Esophagus (tissue), 2 donors: ENCODE data around the gene ATP6V1B1. TPM values are rescaled to one million over a fixed set of nuclear protein-coding genes. Genes with fewer than 3 reads are reported as not detected.

Experiments used
- H3K27ac ChIP-seq, 2 donors: one replicate each; pipeline ENCODE4 v1.5.1; 2013; ENCODE audit warnings: low read depth in 2 of 2, mild to moderate bottlenecking in 2 of 2, inconsistent platforms in 1 of 2, low read length in 1 of 2, moderate library complexity in 1 of 2
- H3K27me3 ChIP-seq, 2 donors: one replicate each; pipeline ENCODE4 v1.6.1; 2013; ENCODE audit warnings: low read length in 2 of 2, control low read depth in 1 of 2, mild to moderate bottlenecking in 1 of 2; ENCODE audit not compliant: insufficient read depth in 2 of 2, control insufficient read depth in 1 of 2
- H3K36me3 ChIP-seq, 2 donors: one replicate each; pipeline ENCODE4 v1.6.1; 2013; ENCODE audit warnings: low read length in 1 of 2; ENCODE audit not compliant: control insufficient read depth in 2 of 2, insufficient read depth in 2 of 2
- H3K4me1 ChIP-seq, 2 donors: one replicate each; pipeline ENCODE4 v1.6.1; 2013; ENCODE audit warnings: low read length in 1 of 2; ENCODE audit not compliant: control insufficient read depth in 2 of 2, insufficient read depth in 2 of 2
- H3K4me3 ChIP-seq, 2 donors: one replicate each; pipeline ENCODE4 v1.5.1; 2013; ENCODE audit warnings: low read length in 2 of 2, mild to moderate bottlenecking in 2 of 2, low read depth in 1 of 2, moderate library complexity in 1 of 2
- H3K9me3 ChIP-seq, 2 donors: one replicate each; pipeline ENCODE4 v1.6.1; 2013; ENCODE audit warnings: mild to moderate bottlenecking in 2 of 2, low read depth in 1 of 2, low read length in 1 of 2, moderate library complexity in 1 of 2; ENCODE audit not compliant: control insufficient read depth in 2 of 2, insufficient read depth in 1 of 2
- WGBS, 2 donors: extraction: QIAGEN DNeasy Blood & Tissue Kit; methylation state at CpG; one replicate each; pipeline ENCODE4 v1.1.7; 2013; 5-methylcytosine and 5-hydroxymethylcytosine counted together
- polyA plus RNA-seq, 2 donors: library from polyadenylated mRNA; stranded (reverse); fragments of 200-250 nt; gene quantifications; one replicate each; pipeline ENCODE4 v1.2.3, GENCODE V29; 2013
- donor health status: healthy with polysubstance abuse.
- donor health status: Bipolar disorder and iron deficiency.

ATP6V1B1 gene
- polyA plus RNA-seq, 2 donors, result 0.13 to 0.88 TPM

- Histone ChIP-seq H3K27ac (no peak overlapping the region), H3K4me1 (no peaks in the 10 kb centered on the region), H3K27me3 (no peaks in the 10 kb centered on the region), H3K9me3 (no peaks in the 10 kb centered on the region), H3K36me3 (no peaks in the 10 kb centered on the region), H3K4me3 (no peak overlapping the region)
- WGBS, 2 donors, result 73% methylated on average over 10 of the region's 10 CpGs
These were observed 12.2 kb upstream of the ATP6V1B1 start for GRCh38 chr2:70923378-70924015.

- Histone ChIP-seq H3K27ac (no peak overlapping the region), H3K36me3 (no peaks in the 10 kb centered on the region), H3K4me1 (peaks cover 0 to 2% of the 10 kb centered on the region in 2 donors), H3K27me3 (no peaks in the 10 kb centered on the region), H3K4me3 (no peak overlapping the region), H3K9me3 (no peaks in the 10 kb centered on the region)
- WGBS, 2 donors, result 86 to 92% methylated on average over 2 of the region's 2 CpGs
These were observed 9.7 kb upstream of the ATP6V1B1 start for GRCh38 chr2:70926042-70926441.

- no peaks in the 10 kb centered on the region for H3K27me3 ChIP-seq
- 77 to 79% methylated on average over 3 of the region's 3 CpGs for WGBS, 2 donors
- peaks cover 0 to 2% of the 10 kb centered on the region in 2 donors for H3K4me1 ChIP-seq
- H3K4me3 ChIP-seq, result no peak overlapping the region
- no peaks in the 10 kb centered on the region for H3K36me3 ChIP-seq
- no peaks in the 10 kb centered on the region for H3K9me3 ChIP-seq
- H3K27ac ChIP-seq, result no peak overlapping the region
These were observed 8.6 kb upstream of the ATP6V1B1 start for GRCh38 chr2:70927138-70927537.

GRCh38 chr2:70927641-70928040 is 8.1 kb upstream of the ATP6V1B1 start:
- Histone ChIP-seq H3K9me3 (no peaks in the 10 kb centered on the region), H3K4me3 (no peak overlapping the region), H3K36me3 (no peaks in the 10 kb centered on the region), H3K4me1 (peaks cover 0 to 2% of the 10 kb centered on the region in 2 donors), H3K27ac (no peak overlapping the region), H3K27me3 (no peaks in the 10 kb centered on the region)
- WGBS, 2 donors, result 88 to 90% methylated on average over 9 of the region's 9 CpGs

- peaks cover 0 to 2% of the 10 kb centered on the region in 2 donors for H3K4me1 ChIP-seq
- H3K36me3 ChIP-seq, result no peaks in the 10 kb centered on the region
- no peaks in the 10 kb centered on the region for H3K9me3 ChIP-seq
- 81 to 87% methylated on average over 5 of the region's 5 CpGs for WGBS, 2 donors
- H3K27me3 ChIP-seq, result no peaks in the 10 kb centered on the region
- no peak overlapping the region for H3K4me3 ChIP-seq
- H3K27ac ChIP-seq, result no peak overlapping the region
These were observed 7.3 kb upstream of the ATP6V1B1 start for GRCh38 chr2:70928366-70928765.

- Histone ChIP-seq H3K36me3 (no peaks in the 10 kb centered on the region), H3K27me3 (no peaks in the 10 kb centered on the region), H3K9me3 (no peaks in the 10 kb centered on the region), H3K4me3 (no peak overlapping the region), H3K4me1 (peaks cover 0 to 2% of the 10 kb centered on the region in 2 donors), H3K27ac (no peak overlapping the region)
- 83 to 94% methylated on average over 4 of the region's 4 CpGs for WGBS, 2 donors
These were observed 5.0 kb upstream of the ATP6V1B1 start for GRCh38 chr2:70930371-70931329.

GRCh38 chr2:70931376-70932000 is 4.2 kb upstream of the ATP6V1B1 start:
- peaks cover 0 to 2% of the 10 kb centered on the region in 2 donors for H3K4me1 ChIP-seq
- no peaks in the 10 kb centered on the region for H3K36me3 ChIP-seq
- no peak overlapping the region for H3K27ac ChIP-seq
- whole genome bisulfite sequencing, 2 donors, result 77 to 81% methylated on average over 9 of the region's 9 CpGs
- H3K4me3 ChIP-seq, result no peak overlapping the region
- no peaks in the 10 kb centered on the region for H3K27me3 ChIP-seq
- H3K9me3 ChIP-seq, result no peaks in the 10 kb centered on the region

GRCh38 chr2:70932631-70933230 is 3.0 kb upstream of the ATP6V1B1 start:
- WGBS, 2 donors, result 91 to 93% methylated on average over 21 of the region's 21 CpGs
- Histone ChIP-seq H3K27ac (no peak overlapping the region), H3K9me3 (no peaks in the 10 kb centered on the region), H3K36me3 (no peaks in the 10 kb centered on the region), H3K4me1 (peaks cover 0 to 2% of the 10 kb centered on the region in 2 donors), H3K4me3 (no peak overlapping the region), H3K27me3 (no peaks in the 10 kb centered on the region)

- WGBS, 2 donors, result 82 to 92% methylated on average over 1 of the region's 1 CpG
- no peaks in the 10 kb centered on the region for H3K9me3 ChIP-seq
These were observed 719 bp upstream of the ATP6V1B1 start for GRCh38 chr2:70934981-70935380.

More at GRCh38 chr2:70934981-70935380, 719 bp upstream of the ATP6V1B1 start:
- no peak overlapping the region for H3K27ac ChIP-seq
- no peak overlapping the region for H3K4me3 ChIP-seq
- H3K36me3 ChIP-seq, result no peaks in the 10 kb centered on the region
- H3K4me1 ChIP-seq, result peaks cover 0 to 2% of the 10 kb centered on the region in 2 donors
- H3K27me3 ChIP-seq, result no peaks in the 10 kb centered on the region
